GOT3 (cell line): ENCODE data around the gene ZNF665.
"Not testable (repeated sequence)": the region's sequence is repeated elsewhere in the genome, so short reads cannot be mapped to it uniquely, and the experiment has no call there.

Experiments
- DNase-seq: peaks from one replicate; lab custom pipeline; 2025; ENCODE audit warnings: mixed read lengths; lab: John Stamatoyannopoulos, UW

The ZNF665 gene

DNA sequence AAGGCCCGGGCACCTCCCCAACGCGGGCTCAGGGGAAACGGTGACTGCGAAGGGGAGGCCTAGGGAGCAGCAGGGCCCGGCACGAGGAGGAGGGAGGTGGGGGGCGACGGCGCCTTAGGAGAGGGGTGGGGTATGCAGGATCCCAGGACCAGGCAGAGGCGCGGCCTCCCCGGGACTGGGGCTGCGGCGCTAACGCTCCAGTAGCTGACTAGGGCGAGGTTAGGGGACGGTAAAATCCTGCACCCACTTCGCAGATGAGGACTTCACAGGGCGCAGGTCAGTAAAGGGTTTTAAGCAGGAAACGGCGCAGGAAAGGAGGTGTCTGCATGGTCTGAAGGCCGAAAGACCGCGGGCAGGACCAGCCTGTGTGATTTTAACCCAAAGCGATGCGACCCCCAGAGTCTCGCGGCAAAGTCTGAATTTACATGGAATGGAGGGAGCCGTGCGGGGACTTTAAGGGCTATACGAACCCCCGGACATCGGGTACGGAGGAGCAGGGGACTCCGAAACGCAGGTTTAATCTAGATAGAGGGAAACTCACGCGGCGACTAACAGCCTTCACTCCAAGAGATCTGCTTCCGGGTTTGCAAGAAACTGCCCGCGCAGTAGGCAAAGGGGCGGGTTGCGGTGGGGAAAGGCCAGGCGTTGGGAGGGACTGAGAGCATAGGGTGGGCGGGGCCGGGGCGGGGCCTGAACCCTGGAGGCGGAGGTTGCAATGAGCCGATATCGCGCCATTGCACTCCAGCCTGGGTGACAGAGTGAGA lies at the start of gene ZNF665:
TSS of gene ZNF665 (minus strand) at position 588 of the 764 bp plus-strand sequence. CDS start 10,460 bp downstream, outside the sequence.
- DNase-seq: peak; percentile 48

DNA sequence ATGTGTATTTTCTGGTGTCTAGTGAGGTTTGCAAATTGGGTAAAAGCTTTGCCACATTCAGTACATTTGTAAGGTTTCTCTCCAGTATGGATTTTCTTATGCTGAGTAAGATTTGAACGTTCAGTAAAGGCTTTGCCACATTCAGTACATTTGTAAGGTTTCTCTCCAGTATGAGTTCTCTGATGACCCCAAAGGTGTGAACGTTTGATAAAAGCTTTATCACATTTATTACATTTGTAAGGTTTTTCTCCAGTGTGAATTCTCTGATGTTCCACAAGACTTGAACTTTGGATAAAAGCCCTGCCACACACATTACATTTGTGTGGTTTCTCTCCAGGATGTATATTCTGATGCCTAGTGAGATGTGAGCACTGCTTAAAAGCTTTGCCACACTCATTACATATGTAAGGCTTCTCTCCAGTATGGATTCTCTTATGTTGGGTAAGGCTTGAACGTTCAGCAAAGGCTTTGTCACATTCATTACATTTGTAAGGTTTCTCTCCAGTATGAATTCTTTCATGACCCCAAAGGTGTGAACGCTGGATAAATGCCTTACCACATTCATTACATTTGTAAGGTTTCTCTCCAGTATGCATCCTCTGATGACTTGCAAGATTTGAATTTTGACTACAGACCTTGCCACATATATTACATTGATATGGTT lies 44.1 kb upstream of the ZNF665 start:
- DNase-seq: no peak

DNA sequence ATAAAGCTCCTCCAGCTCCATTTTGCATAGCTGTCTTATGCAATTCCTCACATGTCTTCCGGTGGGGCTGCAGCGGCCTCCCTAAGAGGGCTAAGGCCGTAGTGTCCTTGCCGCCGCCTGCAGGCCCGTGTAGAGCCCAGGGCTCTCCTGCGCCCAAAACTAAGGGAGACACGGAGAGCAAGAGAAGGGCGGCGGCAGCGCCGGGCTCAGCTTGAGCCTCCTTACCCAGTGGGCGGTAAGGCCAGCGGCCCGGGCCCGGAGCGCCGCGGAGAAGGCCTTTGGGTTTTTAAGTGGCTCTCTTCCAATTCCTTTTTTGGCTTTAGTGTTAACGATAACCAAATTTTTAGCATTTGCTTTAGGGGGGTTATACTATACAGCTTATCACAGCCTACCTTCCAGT lies 31.4 kb upstream of the ZNF665 start:
- DNase-seq: no peak

DNA sequence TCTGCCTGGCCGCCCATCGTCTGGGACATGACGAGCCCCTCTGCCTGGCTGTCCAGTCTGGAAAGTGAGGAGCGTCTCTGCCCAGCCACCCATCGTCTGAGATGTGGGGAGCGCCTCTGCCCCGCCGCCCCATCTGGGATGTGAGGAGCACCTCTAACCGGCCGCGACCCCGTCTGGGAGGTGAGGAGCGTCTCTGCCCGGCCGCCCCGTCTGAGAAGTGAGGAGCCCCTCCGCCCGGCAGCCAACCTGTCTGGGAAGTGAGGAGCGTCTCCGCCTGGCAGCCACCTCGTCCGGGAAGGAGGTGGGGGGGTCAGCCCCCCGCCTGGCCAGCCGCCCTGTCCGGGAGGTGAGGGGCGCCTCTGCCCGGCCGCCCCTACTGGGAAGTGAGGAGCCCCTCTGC lies 29.6 kb upstream of the ZNF665 start:
- not testable (repeated sequence) for DNase-seq

DNA sequence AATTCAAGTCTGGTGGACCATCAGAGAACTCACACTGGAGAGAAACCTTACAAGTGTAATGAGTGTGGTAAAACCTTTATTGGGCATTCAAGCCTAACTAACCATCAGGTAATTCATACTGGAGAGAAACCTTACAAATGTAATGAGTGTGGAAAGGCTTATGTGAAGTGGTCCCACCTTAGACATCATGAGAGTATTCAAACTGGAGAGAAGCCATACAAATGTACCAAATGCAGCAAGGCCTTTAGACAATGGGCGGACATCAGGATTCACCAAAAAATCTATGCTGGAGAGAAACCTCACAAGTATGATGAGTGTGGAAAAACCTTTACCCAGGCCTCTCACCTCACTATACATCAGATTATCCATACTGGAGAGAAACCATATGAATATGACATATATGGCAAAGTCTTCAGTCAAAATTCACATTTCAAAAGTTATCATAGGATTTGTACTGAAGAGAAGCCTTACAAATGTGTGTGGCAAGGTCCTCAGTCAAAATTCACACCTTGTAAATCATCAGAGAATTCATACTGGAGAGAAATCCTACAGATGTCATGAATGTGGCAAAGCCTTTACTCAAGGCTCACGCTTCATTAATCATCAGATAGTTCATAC lies 19.7 kb upstream of the ZNF665 start:
- DNase-seq: no peak

DNA sequence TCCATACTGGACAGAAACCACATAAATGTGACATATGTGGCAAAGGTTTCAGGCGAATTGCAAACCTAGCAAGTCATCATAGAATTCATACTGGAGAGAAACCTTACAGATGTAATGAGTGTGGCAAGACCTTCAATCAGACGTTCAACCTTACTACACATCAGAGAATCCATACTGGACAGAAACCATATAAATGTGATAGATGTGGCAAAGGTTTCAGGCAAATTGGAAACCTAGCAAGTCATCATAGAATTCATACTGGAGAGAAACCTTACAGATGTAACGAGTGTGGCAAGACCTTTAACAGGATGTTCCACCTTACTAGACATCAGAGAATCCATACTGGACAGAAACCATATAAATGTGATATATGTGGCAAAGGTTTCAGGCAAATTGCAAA lies 18.4 kb upstream of the ZNF665 start:
- not testable (repeated sequence) for DNase-seq

DNA sequence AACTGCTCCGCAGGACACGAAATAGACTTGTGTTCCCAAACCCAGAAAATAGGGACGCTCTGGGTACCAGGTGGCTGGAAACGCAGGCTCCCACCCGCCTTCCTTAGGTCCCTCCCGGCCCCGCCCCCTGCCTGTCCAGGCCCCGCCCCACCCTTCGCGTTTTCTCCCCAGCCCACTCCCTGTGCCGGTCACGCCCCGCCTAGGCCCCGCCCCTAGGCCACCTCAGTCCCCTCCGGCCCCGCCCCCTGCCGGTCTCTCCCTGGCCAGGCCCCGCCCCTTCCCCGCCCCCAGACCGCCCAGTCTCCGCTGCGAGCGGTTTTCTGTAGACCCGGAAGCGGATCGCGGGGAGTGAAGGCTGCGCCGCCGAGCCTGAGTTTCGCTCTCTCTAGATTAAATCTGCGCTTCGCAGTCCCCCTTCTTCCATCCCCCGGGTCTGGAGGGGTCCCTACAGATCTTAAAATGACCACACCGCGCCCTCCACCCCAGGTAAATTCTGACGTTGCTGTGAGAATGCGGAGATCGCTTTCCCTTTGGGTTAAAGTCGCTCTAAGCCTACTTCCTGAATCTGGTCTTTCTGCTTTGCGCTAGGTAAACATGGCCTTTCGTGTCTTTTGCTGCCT lies 3.7 kb upstream of the ZNF665 start:
- DNase-seq: peak; percentile 36

DNA sequence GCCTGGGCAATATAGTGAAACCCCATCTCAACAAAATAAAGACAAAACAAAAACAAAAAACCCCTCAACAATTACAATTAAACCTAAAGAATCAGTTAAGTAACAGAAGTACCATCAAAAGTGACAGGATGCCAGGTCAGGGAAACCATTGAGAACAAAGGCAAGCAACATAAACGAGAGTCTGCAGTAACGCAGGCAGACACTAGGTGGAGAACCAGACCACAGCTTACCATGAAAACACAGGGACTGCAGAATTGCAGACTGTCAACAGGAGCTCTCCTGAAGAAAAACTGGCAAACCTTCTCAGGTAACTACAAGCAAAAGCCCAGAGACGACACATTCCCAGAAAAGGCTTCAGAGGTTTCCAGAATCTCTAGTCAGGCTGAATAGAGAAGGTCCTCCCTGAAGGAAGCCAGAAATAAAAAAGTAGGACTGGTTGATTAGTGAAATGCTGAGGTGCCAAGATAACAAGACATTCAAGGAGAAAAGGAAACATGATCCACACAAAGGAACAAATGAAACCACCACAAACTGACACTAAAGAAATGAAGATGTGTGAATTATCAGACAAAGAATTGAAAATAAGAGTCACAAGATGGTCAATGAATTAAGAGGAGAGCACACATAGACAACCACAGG lies 2.2 kb upstream of the ZNF665 start:
- peak; percentile 20 for DNase-seq

DNA sequence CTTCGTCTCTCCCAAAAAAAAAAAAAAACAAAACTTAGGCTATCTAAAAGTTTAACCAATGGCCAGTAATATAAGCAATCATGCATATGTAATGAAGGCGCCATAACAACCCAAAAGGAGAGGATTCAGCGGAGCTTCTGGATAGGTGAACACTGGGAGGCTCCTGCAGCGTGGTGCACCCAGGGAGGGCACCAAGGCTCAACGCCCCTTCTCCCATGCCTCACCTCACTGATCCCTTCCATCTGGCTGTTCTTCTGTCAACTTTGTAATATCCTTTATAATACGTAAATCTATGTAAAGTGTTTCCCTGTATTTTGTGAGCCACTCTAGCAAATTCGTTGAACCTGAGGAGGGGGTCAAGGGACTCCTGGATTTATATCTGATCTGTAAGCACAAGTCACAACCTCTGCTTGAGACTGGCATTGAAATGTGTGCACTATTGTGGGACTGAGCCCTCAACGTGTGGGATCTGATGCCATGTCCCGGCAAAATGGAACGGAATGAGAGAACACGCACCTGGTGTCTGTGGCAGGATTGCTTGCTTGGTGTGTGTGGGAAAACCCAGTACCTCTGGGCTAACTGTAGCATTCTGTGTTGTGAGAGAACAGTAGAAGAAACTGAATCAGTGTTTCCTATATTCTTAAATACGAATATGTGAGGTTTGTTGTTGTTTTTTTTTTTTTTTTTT lies 521 bp upstream of the ZNF665 start:
- DNase-seq: no peak

DNA sequence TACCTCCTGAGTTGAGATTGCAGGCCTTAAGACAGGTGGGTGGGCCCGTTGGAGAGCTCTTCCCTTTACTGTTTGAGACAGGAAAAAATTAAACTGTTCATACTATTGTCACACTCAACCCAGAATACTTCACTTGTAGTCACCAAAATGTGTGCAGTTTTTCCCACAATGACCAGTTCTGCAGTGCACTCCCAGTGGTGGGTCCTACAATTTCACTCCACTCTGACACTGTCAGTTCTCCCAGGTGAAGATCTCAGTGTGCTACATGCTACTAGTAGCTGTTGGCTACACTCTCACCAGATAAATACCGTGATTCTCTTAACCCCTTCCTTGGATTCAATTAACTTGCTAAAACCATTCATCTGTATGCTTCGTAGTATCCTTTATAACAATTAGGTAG lies 2.9 kb downstream of the ZNF665 start:
- no peak for DNase-seq

DNA sequence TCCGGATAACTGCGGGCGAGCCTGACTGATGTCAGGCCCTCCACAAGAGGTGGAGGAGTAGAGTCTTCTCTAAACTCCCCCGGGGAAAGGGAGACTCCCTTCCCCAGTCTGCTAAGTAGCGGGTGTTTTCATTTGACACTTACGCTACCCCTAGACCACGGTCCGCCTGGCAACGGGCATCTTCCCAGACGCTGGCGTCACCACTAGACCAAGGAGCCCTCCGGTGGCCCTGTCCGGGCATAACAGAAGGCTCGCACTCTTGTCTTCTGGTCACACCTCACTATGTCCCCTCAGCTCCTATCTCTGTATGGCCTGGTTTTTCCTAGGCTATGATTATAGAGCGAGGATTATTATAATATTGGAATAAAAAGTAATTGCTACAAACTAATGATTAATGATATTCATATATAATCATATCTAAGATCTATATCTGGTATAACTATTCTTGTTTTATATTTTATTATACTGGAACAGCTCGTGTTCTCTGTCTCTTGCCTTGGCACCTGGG lies 3.4 kb downstream of the ZNF665 start:
- DNase-seq: not testable (repeated sequence)

DNA sequence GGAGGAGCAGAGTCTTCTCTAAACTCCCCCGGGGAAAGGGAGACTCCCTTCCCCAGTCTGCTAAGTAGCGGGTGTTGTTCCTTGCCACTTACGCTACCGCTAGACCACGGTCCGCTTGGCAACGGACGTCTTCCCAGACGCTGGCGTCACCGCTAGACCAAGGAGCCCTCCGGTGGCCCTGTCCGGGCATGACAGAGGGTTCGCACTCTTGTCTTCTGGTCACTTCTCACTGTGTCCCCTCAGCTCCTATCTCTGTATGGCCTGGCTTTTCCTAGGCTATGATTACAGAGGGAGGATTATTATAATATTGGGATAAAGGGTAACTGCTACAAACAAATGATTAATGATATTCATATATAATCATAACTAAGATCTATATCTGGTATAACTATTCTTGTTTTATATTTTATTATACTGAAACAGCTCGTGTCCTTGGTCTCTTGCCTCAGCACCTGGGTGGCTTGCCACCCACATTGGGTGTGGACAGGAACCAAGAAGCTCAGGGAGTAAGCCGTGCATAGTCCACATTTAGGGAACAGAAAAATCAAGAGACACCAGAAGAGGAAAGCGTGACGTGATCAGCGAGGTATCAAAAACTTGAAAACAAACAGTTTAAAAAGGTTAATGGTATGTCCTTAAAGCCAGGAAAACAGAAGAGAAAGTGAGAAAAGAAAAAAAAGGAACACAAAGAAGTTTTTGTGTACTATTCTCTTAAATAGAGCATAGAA lies 7.8 kb downstream of the ZNF665 start:
- DNase-seq: not testable (repeated sequence)

DNA sequence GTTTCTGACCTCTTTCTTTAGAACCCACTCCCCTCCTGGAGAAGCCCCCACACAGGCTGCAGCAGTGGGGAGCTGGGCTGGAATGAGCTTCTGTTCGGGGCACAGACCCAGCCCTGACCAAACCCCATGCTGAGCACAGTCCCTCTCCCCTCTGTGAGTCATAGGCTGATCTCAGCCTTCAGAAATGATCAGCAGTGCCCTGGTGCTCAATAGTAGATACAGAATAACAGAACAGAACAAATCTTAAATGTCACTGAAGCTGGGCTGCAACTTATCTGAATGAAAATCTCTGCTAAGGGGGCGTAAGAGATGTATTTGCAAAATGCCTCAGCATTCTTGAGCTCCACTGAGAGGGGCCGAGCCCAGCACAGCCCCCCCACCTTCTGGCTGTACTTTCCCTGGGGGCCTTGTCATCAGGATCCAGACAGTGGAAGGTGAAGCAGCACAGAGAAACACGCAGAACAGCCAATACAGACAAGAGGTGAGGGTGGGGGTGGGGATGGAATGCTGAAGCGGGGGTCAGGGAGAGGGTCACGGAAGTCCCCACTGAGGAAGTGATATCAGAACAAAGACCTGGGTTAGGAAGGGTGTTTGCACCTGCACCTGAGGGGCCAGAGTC lies 9.9 kb downstream of the ZNF665 start:
- DNase-seq: no peak

DNA sequence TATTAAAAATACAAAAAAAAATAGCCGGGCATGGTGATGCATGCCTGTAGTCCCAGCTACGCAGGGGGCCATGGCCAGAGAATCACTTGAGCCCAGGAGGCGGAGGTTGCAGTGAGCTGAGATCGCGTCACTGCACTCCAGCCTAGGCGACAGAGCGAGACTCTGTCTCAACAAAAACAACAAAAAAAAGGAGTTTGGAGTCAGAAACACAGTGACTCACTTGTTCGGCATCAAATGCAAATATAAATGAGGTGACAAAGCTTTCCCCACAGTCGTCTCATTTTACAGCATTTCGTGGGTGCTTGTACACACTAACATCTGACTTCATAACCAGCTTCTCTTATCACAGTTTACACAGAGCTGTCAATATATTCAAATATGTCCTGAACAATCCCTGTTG lies 11.0 kb downstream of the ZNF665 start:
- DNase-seq: no peak

DNA sequence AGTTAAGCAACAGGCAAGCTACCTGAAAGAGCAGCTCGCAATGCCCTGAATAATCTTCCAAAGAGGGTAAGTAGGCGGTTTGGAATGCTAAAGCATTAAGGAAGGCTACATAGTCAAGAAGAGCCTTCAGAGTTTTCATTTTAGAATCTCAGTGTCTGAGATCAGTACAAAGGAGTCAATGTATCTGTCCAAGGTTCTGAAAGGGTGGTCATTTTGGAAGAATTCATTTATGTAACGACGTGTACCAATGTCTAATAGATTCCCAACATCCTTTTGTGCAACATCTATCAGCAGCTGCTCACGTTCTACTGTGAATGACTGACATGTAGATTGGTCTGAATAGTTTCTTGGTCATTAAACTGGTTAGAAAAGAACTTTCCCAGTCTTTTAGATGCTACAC lies 15.2 kb downstream of the ZNF665 start:
- DNase-seq: no peak

DNA sequence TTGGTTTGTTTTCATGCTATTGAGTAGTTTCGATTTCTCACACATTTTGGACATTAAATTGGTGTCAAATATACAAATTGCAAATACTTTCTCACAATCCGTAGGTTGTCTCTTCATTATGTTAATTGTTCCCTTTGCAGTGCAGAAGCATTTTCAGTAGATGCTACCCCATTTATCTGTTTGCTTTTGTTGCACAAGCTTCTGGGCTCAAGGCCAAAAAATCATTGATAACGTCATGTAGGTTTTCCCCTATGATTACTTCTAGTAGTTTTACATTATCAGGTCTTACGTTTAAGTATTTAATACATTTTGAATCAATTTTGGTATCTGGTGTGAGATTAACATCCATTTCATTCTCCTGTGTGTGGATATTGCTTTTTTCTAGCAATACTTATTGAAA lies 20.3 kb downstream of the ZNF665 start:
- no peak for DNase-seq

DNA sequence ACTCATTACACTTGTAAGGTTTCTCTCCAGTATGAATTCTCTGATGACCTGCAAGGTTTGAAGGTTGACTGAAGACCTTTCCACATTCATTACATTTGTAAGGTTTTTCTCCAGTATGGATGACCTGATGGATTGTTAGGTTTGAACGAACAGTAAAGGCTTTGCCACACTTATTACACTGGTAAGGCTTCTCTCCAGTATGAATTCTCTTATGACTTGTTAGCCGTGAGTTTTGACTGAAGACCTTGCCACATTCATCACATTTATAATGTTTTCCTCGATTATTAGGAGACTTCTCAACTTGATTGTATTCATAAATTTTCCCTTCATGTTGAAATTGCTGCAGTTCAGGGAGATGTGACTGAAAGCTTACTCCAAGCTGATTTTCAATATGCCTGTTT lies 27.5 kb downstream of the ZNF665 start:
- DNase-seq: no peak

DNA sequence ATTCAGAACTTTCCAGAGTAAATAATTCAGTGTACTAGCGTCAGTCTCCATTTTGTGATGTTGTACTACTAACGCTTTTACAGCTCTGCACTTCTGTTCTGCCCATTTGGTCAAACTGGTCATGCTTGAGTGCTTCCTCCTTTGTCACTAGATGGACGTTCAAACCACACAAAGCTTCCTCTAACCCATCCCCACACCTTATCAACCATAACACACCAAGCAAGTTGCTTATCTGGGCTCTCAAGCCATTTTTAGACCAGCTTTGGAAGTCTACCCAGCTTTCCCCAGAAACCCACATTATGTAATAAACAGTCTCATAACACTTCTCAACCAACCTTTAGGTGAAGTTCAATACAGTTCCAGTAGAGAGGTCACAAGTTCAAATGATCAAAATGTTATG lies 32.0 kb downstream of the ZNF665 start:
- DNase-seq: no peak

DNA sequence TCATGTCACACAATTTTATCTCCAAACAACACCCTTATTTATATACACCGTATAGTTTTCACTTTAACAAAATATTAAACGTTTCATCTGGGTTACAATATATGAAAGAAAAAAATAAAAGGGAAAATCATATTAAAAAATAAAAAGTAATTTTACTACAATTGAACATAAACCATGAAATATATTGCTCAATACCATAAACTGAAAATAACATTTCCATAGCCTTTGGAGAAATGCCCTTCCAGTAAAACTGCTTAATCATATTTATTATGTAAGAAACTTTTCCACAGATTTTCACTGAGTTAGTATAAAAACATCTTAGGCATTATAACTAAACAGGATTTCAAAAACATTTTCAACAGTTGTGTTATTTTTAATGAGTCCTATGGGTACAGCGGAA lies 32.8 kb downstream of the ZNF665 start:
- no peak for DNase-seq

DNA sequence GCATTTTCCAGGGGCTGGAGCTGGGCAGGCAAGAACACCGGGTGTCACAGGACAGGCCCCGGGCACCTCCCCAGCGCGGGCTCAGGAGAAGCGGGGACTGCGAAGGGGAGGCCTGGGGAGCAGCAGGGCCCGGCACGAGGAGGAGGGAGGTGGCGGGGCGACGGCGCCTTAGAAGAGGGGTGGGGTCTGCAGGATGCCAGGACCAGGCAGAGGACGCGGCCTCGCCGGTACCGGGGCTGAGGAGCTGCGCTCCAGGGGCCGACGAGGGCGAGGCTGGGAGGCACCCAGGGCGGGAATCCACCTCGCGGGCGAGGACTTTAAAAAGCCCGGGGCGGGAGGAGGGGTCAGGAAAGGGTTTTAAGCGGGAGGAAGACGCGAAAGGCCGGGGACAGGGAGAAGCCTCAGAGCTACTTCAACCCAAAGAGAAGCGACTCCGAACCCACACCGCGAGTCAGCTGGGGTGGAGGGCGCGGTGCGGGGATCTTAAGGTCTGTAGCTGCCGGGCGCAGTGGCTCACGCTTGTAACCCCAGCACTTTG lies 35.0 kb downstream of the ZNF665 start:
- no peak for DNase-seq
